Fibroblast of pulmonary artery (primary cell): ENCODE data around the gene TMEM238.

ENCODE experiments used
- DNase-seq: peaks from one replicate; pipeline ENCODE4 v3.0.0-alpha.2; 2010; ENCODE audit warnings: low read depth
- H3K4me3 ChIP-seq: replicated peaks from 2 replicates; pipeline ENCODE4 v1.5.1; 2011; ENCODE audit warnings: low read depth, mild to moderate bottlenecking, control low read depth, low read length, moderate library complexity
- CTCF ChIP-seq: IDR thresholded peaks from 2 replicates; pipeline ENCODE4 v1.5.1; 2011; ENCODE audit warnings: mild to moderate bottlenecking, control low read depth, low read length, inconsistent platforms; ENCODE audit errors: missing control alignments

TMEM238 gene

DNA sequence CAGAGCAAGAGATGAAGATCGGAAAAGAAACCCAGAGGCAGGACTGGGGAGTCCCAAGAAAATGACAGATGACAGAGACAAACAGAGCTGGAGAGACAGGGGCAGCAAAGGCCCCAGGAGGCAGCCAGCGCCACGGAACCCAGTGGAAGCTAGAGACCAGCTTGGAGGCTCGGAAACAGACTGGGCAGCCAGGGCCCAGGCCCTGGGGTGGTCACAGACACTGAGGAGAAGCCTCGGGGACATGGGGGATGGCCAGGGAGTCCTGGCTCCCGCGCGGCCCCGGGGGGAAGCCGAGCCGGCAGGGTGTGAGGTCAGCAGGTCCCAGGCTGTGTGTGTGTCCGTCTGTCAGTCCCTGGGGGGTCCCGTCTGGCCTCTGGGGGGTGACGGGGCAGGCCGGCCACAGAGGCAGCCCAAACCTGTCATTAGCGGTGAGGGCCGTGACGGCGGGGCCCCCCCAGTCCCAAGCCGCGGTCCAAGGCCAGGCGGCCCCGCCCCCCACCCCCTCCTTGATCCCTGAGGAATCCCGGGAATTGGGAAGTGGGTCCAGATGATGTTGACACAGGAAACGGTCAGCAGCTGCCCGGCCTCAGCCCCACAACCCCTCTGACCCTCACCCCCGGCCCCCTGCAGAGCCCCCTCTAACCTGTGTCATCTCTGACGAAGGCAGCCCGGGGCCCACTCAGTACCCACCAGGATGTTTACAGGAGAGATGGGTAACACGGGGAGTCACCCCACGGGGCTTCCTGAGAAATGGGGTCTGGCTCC, 9.9 kb downstream of the TMEM238 start:
- no peak overlapping the region for H3K4me3 ChIP-seq
- peak; percentile 24 for DNase-seq
- no peak for TF ChIP-seq CTCF

- no peak for TF ChIP-seq CTCF
- no peak overlapping the region for H3K4me3 ChIP-seq
- DNase-seq, result no peak
These were observed 10.6 kb downstream of the TMEM238 start for GRCh38 chr19:55373306-55373992.

DNA sequence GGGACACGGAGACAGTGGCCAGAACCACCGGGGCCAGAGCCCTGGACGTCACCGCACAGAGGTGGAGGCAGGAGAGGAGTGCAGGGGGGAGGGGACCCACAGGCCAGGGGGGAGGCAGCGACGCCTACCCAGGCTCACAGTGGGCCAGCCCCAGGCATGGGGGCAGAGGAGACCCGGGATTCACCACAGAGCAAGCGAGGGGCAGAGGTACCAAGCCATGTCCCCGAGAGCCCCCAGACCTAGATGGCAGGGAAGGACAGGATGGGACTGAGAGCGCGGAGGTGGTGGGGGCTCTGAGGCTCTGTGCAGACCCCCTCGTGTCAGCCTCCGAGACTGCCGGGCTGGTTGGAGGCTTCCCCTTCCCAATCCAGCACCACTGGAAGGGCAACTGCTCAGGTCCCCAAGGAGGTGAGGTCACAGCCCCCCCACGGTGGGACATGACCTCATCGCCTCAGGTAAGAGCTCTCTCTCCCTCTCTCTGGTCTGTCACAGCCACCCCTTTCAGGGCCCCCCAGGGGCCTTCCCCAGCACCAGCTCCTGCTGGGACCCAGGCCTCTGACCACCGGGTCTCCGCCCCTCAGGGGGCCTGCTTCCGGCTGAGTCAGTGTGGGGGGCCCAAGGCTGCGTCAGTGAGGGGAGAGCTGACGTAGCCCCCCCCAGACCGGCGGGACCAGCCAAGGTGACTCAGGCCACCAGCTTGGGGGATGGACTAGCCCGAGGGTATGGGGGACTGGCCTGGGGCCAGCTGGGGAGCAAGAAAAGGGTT, 11.6 kb downstream of the TMEM238 start:
- no peak for TF ChIP-seq CTCF
- peak; percentile 45 for DNase-seq
- H3K4me3 ChIP-seq, result no peak overlapping the region

- peak within 1 kb of the TSS; percentile 59 for H3K4me3 ChIP-seq
- no peak for TF ChIP-seq CTCF
- DNase-seq, result no peak
These were observed 13.6 kb downstream of the TMEM238 start, which contains the start of gene IL11 for GRCh38 chr19:55370305-55370988. IL11 (minus strand) TSS chr19:55370463; CDS start chr19:55370310, 153 bp downstream.

DNA sequence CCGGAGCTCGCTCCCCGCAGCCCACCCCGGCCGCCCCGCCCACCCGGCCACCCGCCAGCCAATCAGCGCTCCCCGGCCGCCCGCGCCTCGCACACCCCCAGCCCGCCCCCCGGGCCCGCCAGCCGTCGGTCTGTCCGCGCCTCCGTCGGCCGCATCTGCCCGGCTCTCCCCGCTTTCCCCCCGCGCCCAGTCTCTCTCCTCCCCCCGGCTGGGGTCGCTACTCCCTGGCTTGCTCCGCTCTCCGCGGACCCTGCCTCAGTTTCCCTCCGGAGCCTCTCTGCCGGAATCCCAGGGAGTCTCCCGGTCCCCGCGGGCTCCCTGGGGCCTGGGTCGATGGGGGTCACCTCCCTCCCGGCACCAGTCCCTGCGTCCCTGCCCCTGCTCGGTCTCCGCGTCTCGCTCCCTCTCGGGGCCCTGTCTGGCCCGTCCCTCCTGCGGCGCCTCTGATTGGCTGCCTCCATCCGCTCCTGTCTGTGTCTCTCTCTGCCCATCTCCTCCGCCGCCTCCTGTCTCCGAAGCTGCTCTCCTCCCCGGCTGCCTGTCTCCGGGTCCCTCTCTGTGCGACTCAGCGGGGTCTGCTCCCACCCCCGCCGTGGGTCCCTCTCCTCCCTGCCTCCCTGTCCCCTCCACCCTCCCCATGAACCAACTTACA, 14.3 kb downstream of the TMEM238 start:
- no peak for TF ChIP-seq CTCF
- H3K4me3 ChIP-seq, result peak overlapping the region; percentile 59
- peak; percentile 60 for DNase-seq

DNA sequence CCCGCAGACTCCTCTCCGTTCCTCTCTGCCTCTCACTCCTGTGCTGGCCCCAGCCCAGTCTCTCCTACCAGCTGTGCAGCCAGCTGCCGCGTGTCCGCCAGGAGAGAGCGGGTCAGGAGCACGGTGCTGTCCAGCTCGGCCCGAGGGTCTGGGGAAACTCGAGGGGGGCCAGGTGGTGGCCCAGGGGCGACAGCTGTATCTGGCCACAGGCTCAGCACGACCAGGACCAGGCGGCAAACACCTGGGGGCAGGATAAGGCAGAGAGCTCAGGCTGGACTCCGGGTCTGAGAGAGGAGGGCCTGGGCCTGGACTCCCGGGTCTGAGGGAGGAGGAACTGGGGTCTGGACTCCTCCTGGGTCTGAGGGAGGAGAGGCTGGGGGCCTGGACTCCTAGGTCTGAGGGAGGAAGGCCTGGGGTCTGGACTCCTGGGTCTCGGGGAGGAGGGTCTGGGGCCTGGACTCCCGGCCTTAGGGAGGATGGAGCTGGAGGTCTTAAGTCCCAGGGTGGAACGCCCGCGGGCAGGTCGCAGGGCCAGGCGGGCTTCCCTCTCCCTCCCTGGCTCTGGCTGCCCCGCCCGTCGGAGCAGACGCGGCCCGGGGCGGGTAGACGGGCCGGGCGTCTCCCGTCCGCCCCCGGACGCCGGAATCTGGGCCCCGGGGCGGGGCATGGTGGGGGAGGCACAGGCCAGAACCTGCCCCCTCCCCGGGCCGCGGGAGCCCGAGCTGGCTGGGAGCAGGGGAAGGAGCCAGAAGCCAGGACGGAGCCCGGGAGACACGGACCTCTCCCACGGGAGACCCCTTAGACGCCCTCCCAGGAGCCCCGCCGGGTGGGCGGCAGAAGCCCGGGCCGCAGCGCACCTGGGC, 15.2 kb downstream of the TMEM238 start:
- peak overlapping the region; percentile 43 for H3K4me3 ChIP-seq
- peak; percentile 41 for DNase-seq
- no peak for TF ChIP-seq CTCF
